RKO (cell line): ENCODE data around the gene S100G.
A peak's percentile ranks its signal among the peaks of the same experiment; 100 is the strongest.
"Not testable (repeated sequence)": the region's sequence is repeated elsewhere in the genome, so short reads cannot be mapped to it uniquely, and the experiment has no call there.

Source experiments
- DNase-seq: peaks from one replicate; pipeline ENCODE4 v3.0.0-alpha.2; 2016; ENCODE audit warnings: low spot score

The S100G gene, protein sequence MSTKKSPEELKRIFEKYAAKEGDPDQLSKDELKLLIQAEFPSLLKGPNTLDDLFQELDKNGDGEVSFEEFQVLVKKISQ

GRCh38 chrX:16649858-16650257, at the start of gene S100G:
S100G (plus strand) TSS chrX:16650158; CDS start chrX:16651007, 849 bp downstream.
- DNase-seq, result no peak

DNA sequence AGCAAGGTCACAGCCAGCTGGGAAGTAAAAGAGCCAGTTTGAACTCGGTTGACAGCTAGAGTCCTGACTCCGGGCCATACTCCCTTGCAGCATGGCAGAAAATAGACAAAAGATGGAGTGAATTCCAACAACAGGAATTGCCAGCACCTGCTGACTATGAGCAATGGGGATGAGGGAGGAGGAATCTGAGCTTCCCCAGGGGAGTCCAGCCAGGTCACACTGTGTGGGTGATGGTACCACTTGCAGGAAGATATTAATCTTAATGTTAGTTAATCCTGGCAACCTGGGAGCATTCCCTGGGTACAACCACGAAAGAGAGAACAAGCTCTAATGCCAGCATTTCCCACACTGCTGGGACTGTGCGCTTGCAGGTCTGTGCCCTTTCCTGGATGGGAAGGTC, 48.1 kb upstream of the S100G start:
- no peak for DNase-seq

DNA sequence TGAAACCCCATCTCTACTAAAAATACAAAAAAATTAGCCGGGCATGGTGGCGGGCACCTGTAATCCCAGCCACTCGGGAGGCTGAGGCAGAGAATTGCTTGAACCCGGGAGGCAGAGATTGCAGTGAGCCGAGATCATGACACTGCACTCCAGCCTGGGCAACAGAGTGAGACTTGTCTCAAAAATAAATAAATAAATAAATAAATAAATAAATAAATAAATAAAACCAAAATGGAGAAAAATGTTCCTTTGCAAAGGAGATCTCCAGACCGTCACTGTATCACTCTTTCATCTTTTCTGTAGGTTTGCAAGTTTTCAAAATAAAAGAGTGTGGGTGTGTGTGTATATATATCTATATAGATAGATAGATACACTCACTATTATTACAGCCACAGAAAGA, 46.7 kb upstream of the S100G start:
- not testable (repeated sequence) for DNase-seq

GRCh38 chrX:16603822-16604221, 46.1 kb upstream of the S100G start:
- DNase-seq, result no peak

DNA sequence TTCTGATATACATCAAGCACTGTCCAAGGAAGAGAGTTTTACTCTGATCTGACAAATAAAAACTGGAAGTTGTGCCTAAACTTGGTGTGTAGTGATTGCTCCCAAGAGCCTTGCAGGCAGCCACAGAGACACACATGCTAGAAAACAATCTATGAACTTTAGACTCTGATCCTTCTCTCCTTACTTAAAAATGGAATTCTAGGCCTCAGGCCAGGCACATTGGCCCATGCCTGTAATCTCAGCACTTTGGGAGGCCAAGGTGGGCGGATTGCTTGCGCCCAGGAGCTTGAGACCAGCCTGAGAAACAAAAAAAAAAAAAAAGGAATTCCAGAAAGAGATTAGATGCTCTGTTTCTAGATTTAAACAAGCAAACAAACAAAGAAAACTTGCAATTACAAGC, 45.6 kb upstream of the S100G start:
- DNase-seq, result no peak

- DNase-seq, result no peak
Measured at GRCh38 chrX:16606142-16606720, 43.7 kb upstream of the S100G start.

GRCh38 chrX:16610121-16610621, 39.8 kb upstream of the S100G start:
- peak; percentile 52 for DNase-seq

DNA sequence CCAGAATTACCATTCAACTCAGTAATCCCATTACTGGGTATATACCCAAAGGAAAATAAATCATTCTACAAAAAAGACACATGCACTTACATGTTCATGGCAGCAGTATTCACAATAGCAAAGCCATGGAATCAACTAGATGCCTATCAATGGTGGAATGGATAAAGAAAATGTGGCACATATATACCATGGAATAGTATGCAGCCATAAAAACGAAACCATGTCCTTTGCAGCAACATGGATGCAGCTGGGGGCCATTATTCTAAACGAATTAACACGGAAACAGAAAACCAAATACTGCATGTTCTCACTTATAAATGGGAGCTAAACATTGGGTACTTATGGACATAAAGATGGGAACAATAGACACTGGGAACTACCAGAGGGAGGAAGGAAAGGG, 39.3 kb upstream of the S100G start:
- not testable (repeated sequence) for DNase-seq

GRCh38 chrX:16612257-16612897, 37.6 kb upstream of the S100G start:
- DNase-seq, result no peak

DNA sequence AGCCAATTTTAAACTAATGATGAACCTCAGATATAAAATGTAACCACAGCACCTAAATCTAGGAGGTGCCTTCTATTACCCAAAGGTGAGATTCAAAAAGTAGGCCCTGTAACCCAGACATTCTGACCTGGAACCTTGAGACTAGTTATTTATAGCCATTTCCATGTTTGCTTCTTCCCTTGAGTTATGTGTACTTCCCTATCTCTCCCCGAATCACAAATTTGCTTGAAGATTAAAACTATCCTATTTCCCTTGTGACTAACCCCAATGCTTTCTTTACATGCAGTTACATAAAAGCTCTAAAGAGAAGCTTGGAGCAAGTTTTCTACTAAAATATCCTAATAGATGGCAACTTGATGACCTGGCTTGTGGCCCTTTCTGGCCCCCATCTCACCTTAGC, 32.6 kb upstream of the S100G start:
- DNase-seq, result no peak

GRCh38 chrX:16618422-16618821, 31.5 kb upstream of the S100G start:
- DNase-seq, result no peak

DNA sequence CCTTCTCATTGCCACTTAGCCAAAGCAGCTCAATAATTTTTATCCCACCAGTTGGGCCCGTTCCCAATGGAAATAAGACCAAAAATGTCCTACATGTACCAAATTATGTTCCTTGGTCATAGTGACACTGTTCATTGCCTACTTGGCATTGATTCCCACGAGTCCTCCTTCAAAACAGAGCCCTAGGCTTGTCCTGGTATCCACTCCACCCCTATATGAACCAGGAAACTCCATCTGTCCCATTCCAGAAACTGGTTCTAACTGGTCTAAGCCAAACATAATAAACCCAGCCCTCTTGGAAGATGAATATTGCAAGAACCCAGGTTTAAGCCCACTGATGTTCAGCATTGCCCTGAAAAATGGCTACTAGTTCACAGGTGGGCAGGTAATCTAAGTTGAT, 30.9 kb upstream of the S100G start:
- DNase-seq, result no peak

GRCh38 chrX:16628511-16628910, 21.4 kb upstream of the S100G start:
- not testable (repeated sequence) for DNase-seq

GRCh38 chrX:16628946-16629595, 20.9 kb upstream of the S100G start:
- no peak for DNase-seq

GRCh38 chrX:16629909-16630308, 20.0 kb upstream of the S100G start:
- no peak for DNase-seq

DNA sequence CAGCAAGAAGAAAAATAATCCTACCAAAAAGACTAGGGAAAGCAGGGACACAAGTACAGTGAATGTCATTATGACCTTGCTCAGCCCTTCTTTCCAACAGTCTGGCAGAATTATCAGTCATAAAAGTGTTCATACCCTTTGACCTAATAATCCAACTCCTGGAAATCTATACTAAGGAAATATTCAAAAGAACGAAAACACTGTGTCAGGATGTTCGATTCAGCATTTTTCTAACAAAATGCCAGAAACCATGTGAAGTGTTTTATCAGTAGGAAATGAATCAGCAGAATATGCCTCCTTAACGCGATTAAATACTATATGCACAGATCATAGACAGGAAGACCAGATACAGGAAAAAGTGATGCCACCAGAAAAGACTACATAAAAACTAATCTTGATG, 16.2 kb upstream of the S100G start:
- no peak for DNase-seq

DNA sequence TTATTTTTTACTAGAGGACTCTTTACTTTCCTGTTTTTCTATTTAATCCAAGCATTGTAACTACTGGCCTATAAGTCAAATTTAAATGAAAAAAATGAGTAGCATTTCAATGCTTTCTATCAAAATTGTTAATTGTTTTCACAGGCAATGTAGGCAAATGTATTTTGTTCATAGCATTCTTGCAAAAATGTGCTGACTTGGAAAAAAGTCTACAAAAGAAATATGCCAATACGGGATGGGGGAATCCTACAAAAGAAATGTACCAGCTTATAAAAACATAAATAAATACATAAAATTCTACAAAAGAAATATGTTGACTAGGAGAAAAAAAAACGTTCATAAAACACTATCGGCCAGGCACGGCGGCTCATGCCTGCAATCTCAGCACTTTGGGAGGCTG, 14.9 kb upstream of the S100G start:
- no peak for DNase-seq

- no peak for DNase-seq
Measured at GRCh38 chrX:16635596-16635995, 14.4 kb upstream of the S100G start.

- DNase-seq, result no peak
Measured at GRCh38 chrX:16638533-16638932, 11.4 kb upstream of the S100G start.

DNA sequence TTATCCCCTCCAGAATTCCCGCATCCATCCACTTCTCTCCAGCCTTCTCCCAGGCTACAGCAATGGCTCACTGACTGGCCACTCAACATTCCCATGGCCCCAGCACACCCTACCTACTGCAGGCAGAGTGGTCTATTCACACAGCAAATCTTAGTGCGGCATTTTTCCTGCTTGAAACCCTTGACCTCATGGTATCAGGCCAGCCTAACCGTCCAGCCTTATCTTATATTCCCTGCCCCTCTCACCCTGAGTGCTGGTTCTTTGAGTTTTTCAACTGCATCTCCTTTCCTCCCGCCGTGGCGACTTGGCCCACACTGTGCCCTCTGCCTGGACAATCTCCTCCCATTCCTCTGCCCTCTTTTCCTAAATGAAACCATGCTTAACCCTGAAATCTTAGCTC, 10.0 kb upstream of the S100G start:
- no peak for DNase-seq

DNA sequence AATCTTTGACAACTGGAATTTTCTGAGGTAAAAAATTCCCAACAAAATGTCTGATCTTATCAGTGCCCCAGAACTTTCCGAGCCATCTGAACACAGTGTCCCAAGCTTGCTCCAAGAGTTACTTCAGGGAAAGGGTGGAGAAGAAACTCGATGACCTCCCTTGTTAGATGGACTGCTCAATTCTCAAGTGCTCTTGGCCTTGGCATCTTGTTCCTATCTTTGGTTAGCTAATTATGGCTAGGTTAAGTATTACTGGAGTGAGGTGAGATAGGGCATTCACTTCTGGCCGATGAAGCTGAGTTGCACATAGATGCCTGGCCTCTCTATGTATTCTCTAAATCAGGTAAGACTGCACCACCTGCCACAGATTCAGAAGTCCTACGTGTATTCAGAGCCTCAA, 9.1 kb upstream of the S100G start:
- no peak for DNase-seq

- no peak for DNase-seq
Measured at GRCh38 chrX:16643176-16643575, 6.8 kb upstream of the S100G start.
